ENCODE data around the gene KIRREL3.

The KIRREL3 gene

GRCh38 chr11:126893796-126894195, 106.8 kb downstream of the KIRREL3 start:
- H3K18ac ChIP-seq (ENCODE audit: low read length) = no peak overlapping the region
- no peak overlapping the region for H2BK12ac ChIP-seq (ENCODE audit: low read length)
- H2BK15ac ChIP-seq (ENCODE audit: low read length) = no peak overlapping the region
- H3K9ac ChIP-seq (ENCODE audit: low read depth, low read length, poor library complexity) = no peak overlapping the region
- no peak overlapping the region for H3K4me3 ChIP-seq (ENCODE audit: low read length in 2 of 2)
- no peak for DNase-seq (ENCODE audit: low spot score)
- H2BK5ac ChIP-seq (ENCODE audit: low read length) = no peak overlapping the region
- peaks cover 0 to 7% of the 10 kb centered on the region in 2 donors for H3K4me1 ChIP-seq (ENCODE audit: control insufficient read depth in 2 of 2, insufficient read depth in 1 of 2, low read depth in 1 of 2, low read length in 2 of 2)
- H3K23ac ChIP-seq (ENCODE audit: low read depth, low read length, poor library complexity) = no peak overlapping the region
- no CpG with 5 or more reads among the region's 5 CpGs for WGBS, 2 donors (ENCODE audit: extremely low coverage in 2 of 2, insufficient read length in 2 of 2, insufficient replicate concordance in 1 of 2)
- H2AK5ac ChIP-seq (ENCODE audit: low read depth, low read length) = no peak overlapping the region
- H3K9me3 ChIP-seq (replicated peaks in 1 of 2; ENCODE audit: control insufficient read depth in 2 of 2, insufficient read depth in 1 of 2, low read depth in 1 of 2, low read length in 2 of 2) = peaks cover 0 to 1% of the 10 kb centered on the region in 2 donors
- no peaks in the 10 kb centered on the region for H3K36me3 ChIP-seq (replicated peaks in 1 of 2; ENCODE audit: control insufficient read depth in 2 of 2, insufficient read depth in 2 of 2, low read length in 2 of 2)
- no peak overlapping the region for H3K27ac ChIP-seq (replicated peaks; ENCODE audit: low read length)
- H4K8ac ChIP-seq (ENCODE audit: low read depth, low read length) = no peak overlapping the region
- H2BK120ac ChIP-seq (ENCODE audit: low read depth, low read length) = no peak overlapping the region
- no peaks in the 10 kb centered on the region for H3K27me3 ChIP-seq (ENCODE audit: control insufficient read depth in 3 of 3, insufficient read depth in 3 of 3, low read depth in 1 of 3, low read length in 3 of 3)
- no peaks in the 10 kb centered on the region for H3K79me1 ChIP-seq (ENCODE audit: low read depth, low read length)
- H2AFZ ChIP-seq (ENCODE audit: low read length) = no peak overlapping the region
- H3K14ac ChIP-seq (ENCODE audit: low read length) = no peak overlapping the region
- no peak overlapping the region for H3K4me2 ChIP-seq (ENCODE audit: insufficient read depth, low read length, poor library complexity, severe bottlenecking)
- no peak overlapping the region for H3K4ac ChIP-seq (ENCODE audit: low read length)
- H4K91ac ChIP-seq (ENCODE audit: low read depth, low read length, poor library complexity) = no peak overlapping the region

DNA sequence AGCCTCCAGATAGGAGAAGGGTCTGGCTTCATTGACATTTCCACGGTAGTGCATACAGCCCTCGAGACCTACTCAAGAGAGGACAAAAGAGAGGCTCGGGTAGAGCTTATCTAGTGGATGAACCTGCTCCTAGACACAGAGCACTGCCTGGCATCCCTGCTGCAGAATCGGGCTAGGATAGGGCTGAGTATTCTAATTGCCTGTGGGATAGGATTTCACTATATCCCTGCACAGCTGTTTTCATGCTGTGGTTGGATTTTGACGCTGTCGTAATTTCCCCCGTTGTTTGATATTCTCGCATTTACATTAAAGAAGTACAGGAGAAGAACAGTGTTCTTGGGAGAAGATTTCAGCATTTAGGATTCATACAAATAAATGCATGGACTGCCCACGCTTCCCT, 107.8 kb downstream of the KIRREL3 start:
- no peak overlapping the region for H3K23ac ChIP-seq (ENCODE audit: low read depth, low read length, poor library complexity)
- no CpG with 5 or more reads among the region's 9 CpGs for WGBS, 2 donors (ENCODE audit: extremely low coverage in 2 of 2, insufficient read length in 2 of 2, insufficient replicate concordance in 1 of 2)
- DNase-seq (ENCODE audit: low spot score) = no peak
- no peak overlapping the region for H3K27ac ChIP-seq (replicated peaks; ENCODE audit: low read length)
- H3K4me2 ChIP-seq (ENCODE audit: insufficient read depth, low read length, poor library complexity, severe bottlenecking) = no peak overlapping the region
- no peak overlapping the region for H3K9ac ChIP-seq (ENCODE audit: low read depth, low read length, poor library complexity)
- no peaks in the 10 kb centered on the region for H3K79me1 ChIP-seq (ENCODE audit: low read depth, low read length)
- no peak overlapping the region for H2BK5ac ChIP-seq (ENCODE audit: low read length)
- H2BK15ac ChIP-seq (ENCODE audit: low read length) = no peak overlapping the region
- no peak overlapping the region for H3K4me3 ChIP-seq (ENCODE audit: low read length in 2 of 2)
- no peak overlapping the region for H4K91ac ChIP-seq (ENCODE audit: low read depth, low read length, poor library complexity)
- no peaks in the 10 kb centered on the region for H3K36me3 ChIP-seq (replicated peaks in 1 of 2; ENCODE audit: control insufficient read depth in 2 of 2, insufficient read depth in 2 of 2, low read length in 2 of 2)
- peaks cover 0 to 1% of the 10 kb centered on the region in 2 donors for H3K9me3 ChIP-seq (replicated peaks in 1 of 2; ENCODE audit: control insufficient read depth in 2 of 2, insufficient read depth in 1 of 2, low read depth in 1 of 2, low read length in 2 of 2)
- no peak overlapping the region for H3K18ac ChIP-seq (ENCODE audit: low read length)
- H3K4ac ChIP-seq (ENCODE audit: low read length) = no peak overlapping the region
- H3K4me1 ChIP-seq (ENCODE audit: control insufficient read depth in 2 of 2, insufficient read depth in 1 of 2, low read depth in 1 of 2, low read length in 2 of 2) = peaks cover 0 to 5% of the 10 kb centered on the region in 2 donors
- no peak overlapping the region for H2AK5ac ChIP-seq (ENCODE audit: low read depth, low read length)
- no peak overlapping the region for H3K14ac ChIP-seq (ENCODE audit: low read length)
- H2BK120ac ChIP-seq (ENCODE audit: low read depth, low read length) = no peak overlapping the region
- no peak overlapping the region for H4K8ac ChIP-seq (ENCODE audit: low read depth, low read length)
- no peaks in the 10 kb centered on the region for H3K27me3 ChIP-seq (ENCODE audit: control insufficient read depth in 3 of 3, insufficient read depth in 3 of 3, low read depth in 1 of 3, low read length in 3 of 3)
- H2AFZ ChIP-seq (ENCODE audit: low read length) = no peak overlapping the region
- H2BK12ac ChIP-seq (ENCODE audit: low read length) = no peak overlapping the region

GRCh38 chr11:126891556-126892217, 108.9 kb downstream of the KIRREL3 start:
- no peak overlapping the region for H3K18ac ChIP-seq (ENCODE audit: low read length)
- H2BK120ac ChIP-seq (ENCODE audit: low read depth, low read length) = no peak overlapping the region
- H3K4me2 ChIP-seq (ENCODE audit: insufficient read depth, low read length, poor library complexity, severe bottlenecking) = no peak overlapping the region
- H3K4me1 ChIP-seq (ENCODE audit: control insufficient read depth in 2 of 2, insufficient read depth in 1 of 2, low read depth in 1 of 2, low read length in 2 of 2) = peaks cover 0 to 4% of the 10 kb centered on the region in 2 donors
- no peak overlapping the region for H2BK5ac ChIP-seq (ENCODE audit: low read length)
- H3K27ac ChIP-seq (replicated peaks; ENCODE audit: low read length) = no peak overlapping the region
- no peaks in the 10 kb centered on the region for H3K36me3 ChIP-seq (replicated peaks in 1 of 2; ENCODE audit: control insufficient read depth in 2 of 2, insufficient read depth in 2 of 2, low read length in 2 of 2)
- H2AK5ac ChIP-seq (ENCODE audit: low read depth, low read length) = no peak overlapping the region
- no peak overlapping the region for H4K91ac ChIP-seq (ENCODE audit: low read depth, low read length, poor library complexity)
- H3K4ac ChIP-seq (ENCODE audit: low read length) = no peak overlapping the region
- H3K79me1 ChIP-seq (ENCODE audit: low read depth, low read length) = no peaks in the 10 kb centered on the region
- H4K8ac ChIP-seq (ENCODE audit: low read depth, low read length) = no peak overlapping the region
- H2BK15ac ChIP-seq (ENCODE audit: low read length) = no peak overlapping the region
- H2BK12ac ChIP-seq (ENCODE audit: low read length) = no peak overlapping the region
- H3K14ac ChIP-seq (ENCODE audit: low read length) = no peak overlapping the region
- no peaks in the 10 kb centered on the region for H3K27me3 ChIP-seq (ENCODE audit: control insufficient read depth in 3 of 3, insufficient read depth in 3 of 3, low read depth in 1 of 3, low read length in 3 of 3)
- no peak overlapping the region for H3K23ac ChIP-seq (ENCODE audit: low read depth, low read length, poor library complexity)
- DNase-seq (ENCODE audit: low spot score) = no peak
- no peak overlapping the region for H2AFZ ChIP-seq (ENCODE audit: low read length)
- H3K4me3 ChIP-seq (ENCODE audit: low read length in 2 of 2) = no peak overlapping the region
- WGBS, 2 donors (ENCODE audit: extremely low coverage in 2 of 2, insufficient read length in 2 of 2, insufficient replicate concordance in 1 of 2) = no CpG with 5 or more reads among the region's 4 CpGs
- H3K9me3 ChIP-seq (replicated peaks in 1 of 2; ENCODE audit: control insufficient read depth in 2 of 2, insufficient read depth in 1 of 2, low read depth in 1 of 2, low read length in 2 of 2) = no peaks in the 10 kb centered on the region
- H3K9ac ChIP-seq (ENCODE audit: low read depth, low read length, poor library complexity) = no peak overlapping the region

GRCh38 chr11:126890561-126890960, 110.0 kb downstream of the KIRREL3 start:
- Histone ChIP-seq H3K27me3 (ENCODE audit: control insufficient read depth in 3 of 3, insufficient read depth in 3 of 3, low read depth in 1 of 3, low read length in 3 of 3) (no peaks in the 10 kb centered on the region), H4K8ac (ENCODE audit: low read depth, low read length) (no peak overlapping the region), H2BK12ac (ENCODE audit: low read length) (no peak overlapping the region), H2BK5ac (ENCODE audit: low read length) (no peak overlapping the region), H3K4me1 (ENCODE audit: control insufficient read depth in 2 of 2, insufficient read depth in 1 of 2, low read depth in 1 of 2, low read length in 2 of 2) (peaks cover 0 to 6% of the 10 kb centered on the region in 2 donors), H3K27ac (replicated peaks; ENCODE audit: low read length) (no peak overlapping the region), H3K4me3 (ENCODE audit: low read length in 2 of 2) (no peak overlapping the region), H2BK15ac (ENCODE audit: low read length) (no peak overlapping the region), H4K91ac (ENCODE audit: low read depth, low read length, poor library complexity) (no peak overlapping the region), H3K23ac (ENCODE audit: low read depth, low read length, poor library complexity) (no peak overlapping the region), H2AFZ (ENCODE audit: low read length) (no peak overlapping the region), H2AK5ac (ENCODE audit: low read depth, low read length) (no peak overlapping the region), H3K4ac (ENCODE audit: low read length) (no peak overlapping the region), H3K9ac (ENCODE audit: low read depth, low read length, poor library complexity) (no peak overlapping the region), H3K18ac (ENCODE audit: low read length) (no peak overlapping the region), H2BK120ac (ENCODE audit: low read depth, low read length) (no peak overlapping the region), H3K14ac (ENCODE audit: low read length) (no peak overlapping the region), H3K4me2 (ENCODE audit: insufficient read depth, low read length, poor library complexity, severe bottlenecking) (no peak overlapping the region), H3K79me1 (ENCODE audit: low read depth, low read length) (no peaks in the 10 kb centered on the region), H3K36me3 (replicated peaks in 1 of 2; ENCODE audit: control insufficient read depth in 2 of 2, insufficient read depth in 2 of 2, low read length in 2 of 2) (no peaks in the 10 kb centered on the region), H3K9me3 (replicated peaks in 1 of 2; ENCODE audit: control insufficient read depth in 2 of 2, insufficient read depth in 1 of 2, low read depth in 1 of 2, low read length in 2 of 2) (no peaks in the 10 kb centered on the region)
- DNase-seq (ENCODE audit: low spot score) = no peak
- WGBS, 2 donors (ENCODE audit: extremely low coverage in 2 of 2, insufficient read length in 2 of 2, insufficient replicate concordance in 1 of 2) = no CpG with 5 or more reads among the region's 7 CpGs

Measured in neuronal stem cell (in vitro differentiated cells).